ENCODE data around the gene RFK.

GRCh38 chr9:76396597-76396996 is 2.4 kb upstream of the RFK start:
- no peak for TF ChIP-seq CTCF (IDR thresholded peaks at IDR 0.05)
- TF ChIP-seq POLR2A (IDR thresholded peaks at IDR 0.05) = no peak
- no peak for TF ChIP-seq POLR2AphosphoS5 (IDR thresholded peaks at IDR 0.05)
- no peak for TF ChIP-seq EP300 (IDR thresholded peaks at IDR 0.05)

Measured in gastroesophageal sphincter (tissue), 3 donors.